MM.1S (cell line): ENCODE results near the gene NDUFAF8.

Source experiments
- CTCF ChIP-seq: fragments of 300-600 bp; sonication (generic); IDR thresholded peaks from 2 replicates; pipeline ENCODE4 v1.5.1; 2016; ENCODE audit warnings: antibody characterized with exemption, low read length, mixed read lengths
- EZH2 ChIP-seq: fragments of 300-600 bp; sonication (generic); optimal IDR thresholded peaks from 2 replicates; pipeline ENCODE3; 2017; ENCODE audit warnings: low read depth, mild to moderate bottlenecking, antibody characterized with exemption, low read length, mixed read lengths
- EZH2phosphoT487 ChIP-seq: fragments of 300-600 bp; sonication (generic); IDR thresholded peaks from 2 replicates; pipeline ENCODE4 v1.6.1; 2018; ENCODE audit warnings: antibody characterized with exemption, low read length

- TF ChIP-seq CTCF = no peak
- TF ChIP-seq EZH2phosphoT487 = no peak
- no peak for TF ChIP-seq EZH2
These were observed 7.9 kb upstream of the NDUFAF8 start for GRCh38 chr17:81231121-81231645.
